ENCODE results near the gene NLK. TPM values are rescaled to one million over a fixed set of nuclear protein-coding genes. Genes with fewer than 3 reads are reported as not detected.
"Not testable (repeated sequence)": the region's sequence is repeated elsewhere in the genome, so short reads cannot be mapped to it uniquely, and the experiment has no call there.

The NLK gene
- total RNA-seq, 1 experiment from 2014 or later, result 8.5 TPM

DNA sequence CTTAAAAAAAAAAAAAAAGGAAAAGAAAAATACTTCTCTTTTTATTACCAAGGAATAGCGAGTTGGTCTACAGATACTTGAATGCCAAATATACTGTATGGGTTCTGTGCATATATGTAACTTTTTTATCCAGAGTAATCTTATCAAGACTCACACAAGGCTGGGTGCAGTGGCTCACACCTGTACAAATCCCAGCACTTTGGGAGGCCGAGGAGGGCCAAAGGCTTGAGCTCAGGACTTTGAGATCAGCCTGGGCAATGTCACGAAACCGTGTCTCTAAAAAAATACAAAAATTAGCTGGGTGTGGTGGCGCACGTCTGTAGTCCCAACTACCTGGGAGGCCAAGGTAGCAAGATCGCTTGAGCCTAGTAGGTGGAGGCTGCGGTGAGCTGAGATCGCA lies 139.1 kb downstream of the NLK start:
- Histone ChIP-seq H3K9me3 (no peaks in the 10 kb centered on the region), H3K4me3 (no peak overlapping the region), H3K27me3 (no peaks in the 10 kb centered on the region), H3K36me3 (peaks cover 37% of the 10 kb centered on the region)
- no peak for DNase-seq

GRCh38 chr17:28182559-28182958 lies 140.1 kb downstream of the NLK start:
- Histone ChIP-seq H3K36me3 (peaks cover 39% of the 10 kb centered on the region), H3K27me3 (no peaks in the 10 kb centered on the region), H3K9me3 (no peaks in the 10 kb centered on the region), H3K4me3 (no peak overlapping the region)
- DNase-seq, result no peak

GRCh38 chr17:28185658-28186057 lies 143.2 kb downstream of the NLK start:
- DNase-seq, result no peak
- H3K36me3 ChIP-seq, result peaks cover 43% of the 10 kb centered on the region
- no peak overlapping the region for H3K4me3 ChIP-seq
- H3K27me3 ChIP-seq, result no peaks in the 10 kb centered on the region
- no peaks in the 10 kb centered on the region for H3K9me3 ChIP-seq

DNA sequence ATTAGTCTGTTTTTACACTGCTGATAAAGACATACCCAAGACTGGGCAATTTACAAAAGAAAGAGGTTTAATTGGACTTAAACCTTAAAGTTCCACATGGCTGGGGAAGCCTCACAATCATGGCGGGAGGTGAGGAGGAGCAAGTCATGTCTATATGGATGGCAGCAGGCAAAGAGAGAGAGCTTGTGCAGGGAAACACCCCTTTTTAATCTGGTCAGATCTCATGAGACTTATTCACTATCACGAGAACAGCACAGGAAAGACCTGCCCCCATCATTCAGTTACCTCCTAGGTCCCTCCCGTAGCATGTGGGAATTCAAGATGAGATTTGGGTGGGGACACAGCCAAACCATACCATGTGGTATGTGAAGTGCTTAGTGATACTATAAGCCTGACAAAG lies 144.0 kb downstream of the NLK start:
- DNase-seq, H3K9me3 ChIP-seq, H3K4me3 ChIP-seq, H3K27me3 ChIP-seq: not testable (repeated sequence)
- H3K36me3 ChIP-seq, result peaks cover 46% of the 10 kb centered on the region

DNA sequence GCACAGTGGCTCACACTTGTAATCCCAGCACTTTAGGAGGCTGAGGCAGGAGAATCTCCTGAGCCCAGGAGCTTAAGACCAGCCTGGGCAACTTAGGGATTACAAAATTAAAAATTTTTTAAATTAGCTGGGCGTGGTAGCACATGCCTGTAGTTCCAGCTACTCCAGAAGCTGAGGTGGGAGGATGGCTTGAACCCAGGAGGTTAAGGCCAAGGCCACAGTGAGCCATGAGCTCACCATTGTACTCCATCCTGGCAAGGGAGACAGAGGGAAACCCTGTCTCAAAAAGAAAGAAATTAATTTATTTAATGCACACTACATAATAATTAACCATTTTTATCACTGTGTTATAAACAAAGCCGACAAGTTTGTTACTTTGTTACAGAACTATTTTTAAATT lies 145.5 kb downstream of the NLK start:
- H3K36me3 ChIP-seq, result peaks cover 55% of the 10 kb centered on the region
- no peaks in the 10 kb centered on the region for H3K27me3 ChIP-seq
- DNase-seq, result no peak
- no peak overlapping the region for H3K4me3 ChIP-seq
- no peaks in the 10 kb centered on the region for H3K9me3 ChIP-seq

DNA sequence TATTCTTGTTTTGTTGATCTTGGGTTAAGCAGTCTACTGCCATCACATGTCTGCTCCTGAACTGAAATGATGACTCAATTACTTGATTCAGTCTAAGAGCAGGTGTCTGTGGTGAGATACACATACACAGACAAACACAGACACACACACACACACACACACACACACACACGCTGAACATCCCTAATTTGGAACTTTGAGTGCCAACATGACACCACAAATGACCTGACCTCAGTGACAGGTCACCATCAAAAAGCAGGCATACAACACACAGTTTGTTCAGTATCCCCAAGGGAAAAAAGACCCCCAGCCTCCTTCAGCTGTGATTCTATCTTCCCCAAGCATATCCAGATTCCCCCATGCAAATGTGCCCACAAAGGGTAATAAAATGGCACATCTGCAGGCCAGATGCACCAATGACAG lies 146.4 kb downstream of the NLK start:
- DNase-seq, result no peak
- Histone ChIP-seq H3K4me3 (no peak overlapping the region), H3K36me3 (peaks cover 60% of the 10 kb centered on the region), H3K9me3 (no peaks in the 10 kb centered on the region), H3K27me3 (no peaks in the 10 kb centered on the region)

- Histone ChIP-seq H3K9me3 (no peaks in the 10 kb centered on the region), H3K36me3 (peaks cover 54% of the 10 kb centered on the region), H3K4me3 (no peak overlapping the region), H3K27me3 (no peaks in the 10 kb centered on the region)
- no peak for DNase-seq
Observed at GRCh38 chr17:28189667-28190066, 147.2 kb downstream of the NLK start.

GRCh38 chr17:28191018-28191417 lies 148.5 kb downstream of the NLK start:
- no peak for DNase-seq
- no peak overlapping the region for H3K4me3 ChIP-seq
- H3K9me3 ChIP-seq, result no peaks in the 10 kb centered on the region
- H3K27me3 ChIP-seq, result no peaks in the 10 kb centered on the region
- peaks cover 43% of the 10 kb centered on the region for H3K36me3 ChIP-seq

GRCh38 chr17:28193241-28193640 lies 150.8 kb downstream of the NLK start:
- no peaks in the 10 kb centered on the region for H3K27me3 ChIP-seq
- no peak for DNase-seq
- peaks cover 43% of the 10 kb centered on the region for H3K36me3 ChIP-seq
- H3K9me3 ChIP-seq, result no peaks in the 10 kb centered on the region
- no peak overlapping the region for H3K4me3 ChIP-seq

- peaks cover 36% of the 10 kb centered on the region for H3K36me3 ChIP-seq
- H3K27me3 ChIP-seq, result no peaks in the 10 kb centered on the region
- H3K9me3 ChIP-seq, result no peaks in the 10 kb centered on the region
- H3K4me3 ChIP-seq, result no peak overlapping the region
- DNase-seq, result no peak
Observed at GRCh38 chr17:28194382-28194781, 151.9 kb downstream of the NLK start.

DNA sequence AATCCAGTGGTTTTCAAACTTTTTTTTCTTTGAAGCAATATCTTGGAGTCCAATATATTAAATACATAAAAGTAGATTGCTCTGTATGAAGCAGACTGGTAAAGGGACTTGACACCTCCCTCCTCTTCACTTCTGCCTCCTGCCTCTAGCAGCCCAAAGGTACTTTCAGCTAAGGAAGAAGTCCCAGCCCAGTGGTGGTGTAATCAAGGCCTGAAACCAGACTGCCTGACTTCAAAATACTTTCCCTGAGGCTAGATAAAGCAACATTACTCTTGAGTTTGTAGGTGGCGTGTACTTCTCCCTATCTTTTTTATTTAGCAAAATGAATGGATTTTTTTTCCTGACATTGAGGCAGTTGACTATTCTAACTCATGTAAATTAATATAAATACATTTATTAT lies 154.2 kb downstream of the NLK start:
- Histone ChIP-seq H3K9me3 (no peaks in the 10 kb centered on the region), H3K27me3 (no peaks in the 10 kb centered on the region), H3K4me3 (no peak overlapping the region), H3K36me3 (peaks cover 30% of the 10 kb centered on the region)
- no peak for DNase-seq

DNA sequence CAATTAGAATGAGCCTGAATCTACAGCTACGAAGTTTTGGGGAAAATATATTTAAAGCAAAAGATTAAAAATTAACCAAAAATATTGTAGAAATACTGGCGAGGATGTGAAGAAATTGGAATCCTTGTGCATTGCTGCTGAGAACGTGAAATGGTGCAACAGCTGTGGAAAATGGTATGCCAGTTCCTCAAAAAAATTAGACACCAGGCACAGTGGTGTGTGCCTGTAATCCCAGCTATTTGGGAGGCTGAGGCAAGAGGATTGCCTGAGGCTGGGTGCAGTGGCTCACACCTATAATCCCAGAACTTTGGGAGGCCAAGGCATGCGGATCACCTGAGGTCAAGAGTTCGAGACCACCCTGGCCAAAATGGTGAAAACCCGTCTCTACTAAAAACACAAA lies 156.6 kb downstream of the NLK start:
- no peaks in the 10 kb centered on the region for H3K9me3 ChIP-seq
- DNase-seq, result no peak
- H3K27me3 ChIP-seq, result no peaks in the 10 kb centered on the region
- peaks cover 17% of the 10 kb centered on the region for H3K36me3 ChIP-seq
- H3K4me3 ChIP-seq, result no peak overlapping the region

DNA sequence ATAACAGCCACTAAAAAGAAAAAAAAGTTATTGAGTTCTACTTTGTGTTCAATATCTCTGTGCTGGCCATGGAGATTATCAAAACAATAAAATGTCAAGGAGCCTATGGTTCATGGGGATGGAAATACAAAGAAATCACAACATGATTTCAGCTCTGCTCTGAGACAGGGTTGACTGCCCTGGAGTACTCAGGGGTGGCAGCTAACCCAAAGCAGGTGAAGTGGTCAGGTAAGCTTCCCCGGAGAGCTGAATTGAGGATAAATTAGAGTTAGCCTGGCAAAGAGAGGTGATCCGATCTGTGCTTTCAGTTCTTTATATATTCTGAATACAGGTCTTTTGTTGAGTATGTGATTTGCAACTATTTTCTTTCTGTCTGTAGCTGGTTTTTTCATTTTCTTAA lies 157.3 kb downstream of the NLK start:
- Histone ChIP-seq H3K4me3 (no peak overlapping the region), H3K36me3 (peaks cover 15% of the 10 kb centered on the region), H3K9me3 (no peaks in the 10 kb centered on the region), H3K27me3 (no peaks in the 10 kb centered on the region)
- no peak for DNase-seq

DNA sequence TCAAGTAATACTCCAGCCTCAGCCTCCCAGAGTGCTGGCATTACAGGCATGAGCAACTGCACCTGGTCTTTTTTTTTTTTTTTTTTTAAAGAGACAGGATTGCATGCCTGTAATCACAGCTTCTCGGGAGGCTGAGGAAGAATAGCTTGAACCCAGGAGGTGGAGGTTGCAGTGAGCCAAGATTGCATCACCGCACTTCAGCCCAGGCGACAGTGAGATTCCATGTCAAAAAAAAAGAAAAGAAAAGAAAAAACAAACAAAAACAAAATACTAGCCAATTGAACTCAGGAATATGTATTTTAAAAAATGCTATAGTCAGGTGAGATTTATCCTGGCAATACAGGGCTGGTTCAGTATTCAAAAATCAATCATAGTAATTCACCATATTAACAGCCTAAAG lies 158.8 kb downstream of the NLK start:
- H3K4me3 ChIP-seq, result no peak overlapping the region
- no peaks in the 10 kb centered on the region for H3K9me3 ChIP-seq
- no peak for DNase-seq
- peaks cover 10% of the 10 kb centered on the region for H3K36me3 ChIP-seq
- no peaks in the 10 kb centered on the region for H3K27me3 ChIP-seq

DNA sequence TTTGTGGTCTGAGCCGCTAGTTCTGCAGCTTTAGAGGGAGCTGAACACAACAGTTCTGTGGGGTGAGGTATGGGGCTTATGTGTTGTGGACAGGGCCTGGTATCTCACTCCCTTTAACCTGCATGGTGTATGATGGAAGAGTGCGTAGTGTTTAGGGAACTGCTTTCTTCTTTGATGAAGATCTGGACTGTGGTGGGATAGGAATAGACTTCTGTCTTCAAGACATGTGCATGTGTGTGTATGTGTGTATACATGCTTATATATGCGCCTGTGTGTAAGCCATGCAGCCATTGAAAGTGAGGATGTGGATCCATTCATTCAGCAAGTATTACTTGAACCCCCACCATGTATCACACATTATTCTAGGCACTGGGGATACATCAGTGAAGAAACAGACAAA lies 161.8 kb downstream of the NLK start:
- DNase-seq, result no peak
- Histone ChIP-seq H3K4me3 (no peak overlapping the region), H3K27me3 (no peaks in the 10 kb centered on the region)

DNA sequence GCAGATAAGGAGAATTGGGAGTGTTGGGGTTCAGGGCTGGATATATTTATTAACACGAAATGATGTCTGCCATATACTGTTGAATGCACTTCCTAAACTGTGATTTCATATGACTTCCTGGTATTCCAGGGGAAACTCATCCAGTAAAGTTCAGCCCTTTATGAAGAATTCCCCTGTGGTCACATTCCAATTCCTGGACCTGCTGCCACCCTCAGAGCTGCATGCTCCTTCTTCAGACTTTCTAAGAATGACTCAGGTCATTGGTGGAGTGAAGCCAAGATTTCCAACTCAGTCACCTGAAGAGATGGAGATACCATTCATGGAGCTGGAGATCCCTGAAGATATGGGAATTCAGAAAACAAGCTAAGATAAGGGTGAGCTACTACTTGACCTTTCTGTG lies 162.3 kb downstream of the NLK start:
- no peaks in the 10 kb centered on the region for H3K9me3 ChIP-seq
- no peak overlapping the region for H3K4me3 ChIP-seq
- DNase-seq, result no peak
- H3K27me3 ChIP-seq, result no peaks in the 10 kb centered on the region
- H3K36me3 ChIP-seq, result no peaks in the 10 kb centered on the region

More for the DNA sequence above, 161.8 kb downstream of the NLK start:
- no peaks in the 10 kb centered on the region for H3K9me3 ChIP-seq
- no peaks in the 10 kb centered on the region for H3K36me3 ChIP-seq

- Histone ChIP-seq H3K36me3 (no peaks in the 10 kb centered on the region; the same call in 1 of the 2 replicates), H3K9me3 (peaks cover 10% of the 10 kb centered on the region), H3K4me3 (no peak overlapping the region), H3K27me3 (no peaks in the 10 kb centered on the region)
- no peak for DNase-seq
Observed at GRCh38 chr17:28206292-28206691, 163.8 kb downstream of the NLK start.

DNA sequence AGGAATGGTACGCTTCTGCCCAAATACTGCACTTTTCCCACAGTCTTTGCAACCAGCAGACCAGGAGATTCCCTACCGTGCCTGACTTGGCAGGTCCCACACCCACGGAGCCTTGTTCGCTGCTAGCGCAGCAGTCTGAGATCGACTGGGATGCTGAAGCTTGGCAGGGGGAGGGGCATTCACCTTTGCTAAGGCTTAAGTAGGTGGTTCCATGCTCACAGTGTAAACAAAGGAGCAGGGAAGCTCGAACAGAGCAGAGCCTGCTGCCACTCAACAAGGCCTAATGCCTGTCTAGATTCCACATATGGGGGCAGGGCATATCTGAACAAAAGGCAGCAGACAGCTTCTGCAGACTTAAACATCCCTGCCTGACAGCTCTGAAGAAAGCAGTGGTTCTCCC lies 169.3 kb downstream of the NLK start:
- Histone ChIP-seq H3K4me3 (no peak overlapping the region), H3K36me3 (no peaks in the 10 kb centered on the region; the same call in 1 of the 2 replicates), H3K27me3 (no peaks in the 10 kb centered on the region), H3K9me3 (peaks cover 15% of the 10 kb centered on the region)
- DNase-seq, result no peak

GRCh38 chr17:28213578-28213977 lies 171.1 kb downstream of the NLK start:
- peaks cover 15% of the 10 kb centered on the region for H3K9me3 ChIP-seq
- H3K4me3 ChIP-seq, H3K36me3 ChIP-seq, DNase-seq, H3K27me3 ChIP-seq: not testable (repeated sequence)
